ENCODE measurements around the gene EPHB2. TPM values are rescaled to one million over a fixed set of nuclear protein-coding genes. Genes with fewer than 3 reads are reported as not detected.

The EPHB2 gene
- total RNA-seq, 2 donors from 2014 or later: 34.0 to 50.7 TPM

- Mint-ChIP-seq H3K4me3 (no peak overlapping the region), H3K27me3 (ENCODE audit: insufficient read depth) (peaks cover 2% of the 10 kb centered on the region), H3K4me1 (peaks cover 32% of the 10 kb centered on the region), H3K27ac (no peak overlapping the region), H3K9me3 (no peaks in the 10 kb centered on the region), H3K36me3 (ENCODE audit: low read depth) (no peaks in the 10 kb centered on the region)
- no peaks in the 10 kb centered on the region for H3K36me3 ChIP-seq (ENCODE audit: control insufficient read depth, insufficient read depth, low read length)
- no peaks in the 10 kb centered on the region for H3K9me3 ChIP-seq (ENCODE audit: control insufficient read depth, low read length)
- H3K27me3 ChIP-seq (ENCODE audit: control insufficient read depth, insufficient read depth, low read length, poor library complexity, severe bottlenecking): no peaks in the 10 kb centered on the region
- no peak for DNase-seq
- no peak overlapping the region for H3K27ac ChIP-seq (ENCODE audit: low read depth, low read length)
- peaks cover 12% of the 10 kb centered on the region for H3K4me1 ChIP-seq (ENCODE audit: control insufficient read depth, insufficient read depth, low read length)
- 92 to 100% methylated on average over 1 of the region's 1 CpG for WGBS, 2 experiments (ENCODE audit: insufficient coverage in 1 of 2, insufficient read length in 1 of 2)
- H3K4me3 ChIP-seq (ENCODE audit: low read length): no peak overlapping the region
- no peak overlapping the region for H3K9ac ChIP-seq (ENCODE audit: extremely low read depth, low read length, poor library complexity, severe bottlenecking)
- TF ChIP-seq CTCF (conservative IDR thresholded peaks at IDR 0.05): no peak
Observed at GRCh38 chr1:22822371-22822770, 111.7 kb downstream of the EPHB2 start.

- Mint-ChIP-seq H3K9me3 (no peaks in the 10 kb centered on the region), H3K27me3 (ENCODE audit: insufficient read depth) (peaks cover 2% of the 10 kb centered on the region), H3K4me3 (no peak overlapping the region), H3K4me1 (peaks cover 34% of the 10 kb centered on the region), H3K27ac (no peak overlapping the region), H3K36me3 (ENCODE audit: low read depth) (no peaks in the 10 kb centered on the region)
- Histone ChIP-seq H3K9me3 (ENCODE audit: control insufficient read depth, low read length) (no peaks in the 10 kb centered on the region), H3K4me3 (ENCODE audit: low read length) (no peak overlapping the region), H3K27ac (ENCODE audit: low read depth, low read length) (no peak overlapping the region), H3K4me1 (ENCODE audit: control insufficient read depth, insufficient read depth, low read length) (peaks cover 18% of the 10 kb centered on the region), H3K9ac (ENCODE audit: extremely low read depth, low read length, poor library complexity, severe bottlenecking) (no peak overlapping the region), H3K27me3 (ENCODE audit: control insufficient read depth, insufficient read depth, low read length, poor library complexity, severe bottlenecking) (no peaks in the 10 kb centered on the region), H3K36me3 (ENCODE audit: control insufficient read depth, insufficient read depth, low read length) (no peaks in the 10 kb centered on the region)
- no peak for DNase-seq
- WGBS, 2 experiments (ENCODE audit: insufficient coverage in 1 of 2, insufficient read length in 1 of 2): 93 to 97% methylated on average over 8 to 10 of the region's 10 CpGs
- TF ChIP-seq CTCF (conservative IDR thresholded peaks at IDR 0.05): no peak
Observed at GRCh38 chr1:22824466-22824865, 113.8 kb downstream of the EPHB2 start.

GRCh38 chr1:22824975-22825374 is 114.3 kb downstream of the EPHB2 start:
- 95 to 100% methylated on average over 3 to 5 of the region's 5 CpGs for WGBS, 2 experiments (ENCODE audit: insufficient coverage in 1 of 2, insufficient read length in 1 of 2)
- no peak overlapping the region for H3K27ac Mint-ChIP-seq
- Histone ChIP-seq H3K4me1 (ENCODE audit: control insufficient read depth, insufficient read depth, low read length) (peaks cover 18% of the 10 kb centered on the region), H3K27ac (ENCODE audit: low read depth, low read length) (no peak overlapping the region), H3K9ac (ENCODE audit: extremely low read depth, low read length, poor library complexity, severe bottlenecking) (no peak overlapping the region), H3K9me3 (ENCODE audit: control insufficient read depth, low read length) (no peaks in the 10 kb centered on the region), H3K4me3 (ENCODE audit: low read length) (no peak overlapping the region), H3K27me3 (ENCODE audit: control insufficient read depth, insufficient read depth, low read length, poor library complexity, severe bottlenecking) (no peaks in the 10 kb centered on the region), H3K36me3 (ENCODE audit: control insufficient read depth, insufficient read depth, low read length) (no peaks in the 10 kb centered on the region)
- H3K9me3 Mint-ChIP-seq: no peaks in the 10 kb centered on the region
- no peak for TF ChIP-seq CTCF (conservative IDR thresholded peaks at IDR 0.05)
- no peak for DNase-seq
- H3K4me1 Mint-ChIP-seq: peaks cover 35% of the 10 kb centered on the region
- H3K36me3 Mint-ChIP-seq (ENCODE audit: low read depth): no peaks in the 10 kb centered on the region
- H3K4me3 Mint-ChIP-seq: no peak overlapping the region
- peaks cover 2% of the 10 kb centered on the region for H3K27me3 Mint-ChIP-seq (ENCODE audit: insufficient read depth)
